ENCODE data around the gene TTC27. TPM values are rescaled to one million over a fixed set of nuclear protein-coding genes. Genes with fewer than 3 reads are reported as not detected.
"Not testable (repeated sequence)": the region's sequence is repeated elsewhere in the genome, so short reads cannot be mapped to it uniquely, and the experiment has no call there.

The TTC27 gene
- total RNA-seq, 1 donor from 2014 or later = 44.9 TPM

- intact Hi-C loops (cut with micrococcal nuclease) = no loop called here
- H3K4me3 Mint-ChIP-seq (ENCODE audit: low read depth) = no peak overlapping the region
- H3K9me3 Mint-ChIP-seq = no peaks in the 10 kb centered on the region
- no peak overlapping the region for H3K27ac Mint-ChIP-seq
- no peak for DNase-seq (ENCODE audit: low spot score)
- H3K4me1 Mint-ChIP-seq (ENCODE audit: low read depth) = peaks cover 14% of the 10 kb centered on the region
- peaks cover 62% of the 10 kb centered on the region for H3K36me3 Mint-ChIP-seq (ENCODE audit: low read depth)
- H3K27me3 Mint-ChIP-seq (ENCODE audit: low read depth) = no peaks in the 10 kb centered on the region
Measured at GRCh38 chr2:32752205-32752604, 124.4 kb downstream of the TTC27 start.

- intact Hi-C loops (cut with micrococcal nuclease) = no loop called here
- H3K4me1 Mint-ChIP-seq (ENCODE audit: low read depth) = peaks cover 17% of the 10 kb centered on the region
- no peaks in the 10 kb centered on the region for H3K27me3 Mint-ChIP-seq (ENCODE audit: low read depth)
- DNase-seq (ENCODE audit: low spot score) = no peak
- peaks cover 60% of the 10 kb centered on the region for H3K36me3 Mint-ChIP-seq (ENCODE audit: low read depth)
- H3K4me3 Mint-ChIP-seq (ENCODE audit: low read depth) = no peak overlapping the region
- no peaks in the 10 kb centered on the region for H3K9me3 Mint-ChIP-seq
- H3K27ac Mint-ChIP-seq = no peak overlapping the region
Measured at GRCh38 chr2:32752952-32753351, 125.1 kb downstream of the TTC27 start.

DNA sequence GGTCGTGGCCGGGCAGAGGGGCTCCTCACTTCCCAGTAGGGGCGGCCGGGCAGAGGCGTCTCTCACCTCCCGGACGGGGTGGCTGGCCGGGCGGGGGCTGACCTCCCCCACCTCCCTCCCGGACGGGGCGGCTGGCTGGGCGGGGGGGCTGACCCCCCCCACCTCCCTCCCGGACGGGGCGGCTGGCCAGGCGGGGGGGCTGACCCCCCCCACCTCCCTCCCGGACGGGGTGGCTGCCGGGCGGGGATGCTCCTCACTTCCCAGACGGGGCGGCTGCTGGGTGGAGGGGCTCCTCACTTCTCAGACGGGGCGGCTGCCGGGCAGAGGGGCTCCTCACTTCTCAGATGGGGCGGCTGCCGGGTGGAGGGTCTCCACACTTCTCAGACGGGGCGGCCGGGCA lies 126.8 kb downstream of the TTC27 start:
- H3K27me3 Mint-ChIP-seq (ENCODE audit: low read depth); H3K9me3 Mint-ChIP-seq; intact Hi-C loops (cut with micrococcal nuclease); H3K27ac Mint-ChIP-seq; DNase-seq (ENCODE audit: low spot score); H3K4me3 Mint-ChIP-seq (ENCODE audit: low read depth): not testable (repeated sequence)
- H3K4me1 Mint-ChIP-seq (ENCODE audit: low read depth) = peaks cover 17% of the 10 kb centered on the region
- H3K36me3 Mint-ChIP-seq (ENCODE audit: low read depth) = peaks cover 54% of the 10 kb centered on the region

- DNase-seq (ENCODE audit: low spot score) = no peak
- Mint-ChIP-seq H3K36me3 (ENCODE audit: low read depth) (peaks cover 52% of the 10 kb centered on the region), H3K4me3 (ENCODE audit: low read depth) (peak overlapping the region; percentile 60), H3K27ac (peak overlapping the region; percentile 64), H3K4me1 (ENCODE audit: low read depth) (peaks cover 18% of the 10 kb centered on the region), H3K27me3 (ENCODE audit: low read depth) (no peaks in the 10 kb centered on the region), H3K9me3 (no peaks in the 10 kb centered on the region)
- intact Hi-C loops (cut with micrococcal nuclease) = no loop called here
Measured at GRCh38 chr2:32755666-32756065, 127.8 kb downstream of the TTC27 start.

- no peaks in the 10 kb centered on the region for H3K9me3 Mint-ChIP-seq
- H3K27me3 Mint-ChIP-seq (ENCODE audit: low read depth) = no peaks in the 10 kb centered on the region
- intact Hi-C loops (cut with micrococcal nuclease) = no loop called here
- peak overlapping the region; percentile 64 for H3K27ac Mint-ChIP-seq
- peak overlapping the region; percentile 60 for H3K4me3 Mint-ChIP-seq (ENCODE audit: low read depth)
- no peak for DNase-seq (ENCODE audit: low spot score)
- H3K36me3 Mint-ChIP-seq (ENCODE audit: low read depth) = peaks cover 52% of the 10 kb centered on the region
- peaks cover 18% of the 10 kb centered on the region for H3K4me1 Mint-ChIP-seq (ENCODE audit: low read depth)
Measured at GRCh38 chr2:32756074-32756727, 128.4 kb downstream of the TTC27 start.

GRCh38 chr2:32758232-32758631 lies 130.4 kb downstream of the TTC27 start:
- no peaks in the 10 kb centered on the region for H3K9me3 Mint-ChIP-seq
- H3K27ac Mint-ChIP-seq = no peak overlapping the region
- intact Hi-C loops (cut with micrococcal nuclease) = no loop called here
- no peak for DNase-seq (ENCODE audit: low spot score)
- H3K4me3 Mint-ChIP-seq (ENCODE audit: low read depth) = no peak overlapping the region
- H3K27me3 Mint-ChIP-seq (ENCODE audit: low read depth) = no peaks in the 10 kb centered on the region
- peaks cover 18% of the 10 kb centered on the region for H3K4me1 Mint-ChIP-seq (ENCODE audit: low read depth)
- H3K36me3 Mint-ChIP-seq (ENCODE audit: low read depth) = peaks cover 45% of the 10 kb centered on the region

- Mint-ChIP-seq H3K27me3 (ENCODE audit: low read depth) (no peaks in the 10 kb centered on the region), H3K4me1 (ENCODE audit: low read depth) (peaks cover 22% of the 10 kb centered on the region)
- intact Hi-C loops (cut with micrococcal nuclease) = no loop called here
Measured at GRCh38 chr2:32760628-32761027, 132.8 kb downstream of the TTC27 start.

DNA sequence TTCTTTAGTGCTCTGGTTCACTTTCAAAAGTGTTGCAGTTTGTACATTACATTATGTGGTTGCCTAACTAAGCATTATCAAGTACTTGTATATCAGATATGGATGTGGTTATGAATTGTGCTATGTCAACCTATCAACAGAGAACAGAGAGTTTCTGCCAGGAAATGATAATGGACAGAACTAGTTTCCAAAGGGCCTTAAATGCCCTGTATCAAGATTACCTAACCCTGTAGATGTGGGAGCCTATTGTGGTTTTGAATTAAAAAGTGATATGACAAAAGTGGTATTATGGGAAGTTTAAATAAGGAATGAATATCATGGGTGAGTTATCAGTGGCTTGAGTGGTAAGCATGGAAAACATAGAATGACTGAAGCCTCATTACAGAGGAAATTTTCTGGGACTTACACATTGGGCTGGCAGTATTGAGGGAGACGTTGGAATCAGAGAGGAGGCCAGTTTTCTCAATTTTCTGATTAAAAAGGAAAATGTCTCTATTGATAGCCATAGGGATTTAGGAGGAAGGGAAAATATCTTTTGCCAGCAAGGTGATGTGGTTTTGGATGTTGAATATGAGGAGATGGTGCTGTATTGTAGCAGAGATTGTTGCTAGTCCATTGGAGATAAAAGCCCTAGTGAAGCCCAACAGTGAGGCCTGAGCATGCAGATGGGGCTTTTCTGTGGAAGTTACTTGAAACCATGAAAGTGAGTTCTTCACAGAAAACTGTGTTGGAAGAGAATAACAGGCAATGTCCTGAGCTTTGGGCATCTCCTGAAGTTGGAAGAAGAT lies 140.7 kb downstream of the TTC27 start:
- Mint-ChIP-seq H3K27me3 (ENCODE audit: low read depth) (no peaks in the 10 kb centered on the region), H3K9me3 (no peaks in the 10 kb centered on the region), H3K36me3 (ENCODE audit: low read depth) (peaks cover 8% of the 10 kb centered on the region), H3K27ac (no peak overlapping the region), H3K4me1 (ENCODE audit: low read depth) (peaks cover 17% of the 10 kb centered on the region), H3K4me3 (ENCODE audit: low read depth) (no peak overlapping the region)
- intact Hi-C loops (cut with micrococcal nuclease) = no loop called here
- no peak for DNase-seq (ENCODE audit: low spot score)

More at GRCh38 chr2:32760628-32761027, 132.8 kb downstream of the TTC27 start:
- Mint-ChIP-seq H3K27ac (no peak overlapping the region), H3K4me3 (ENCODE audit: low read depth) (no peak overlapping the region), H3K36me3 (ENCODE audit: low read depth) (peaks cover 44% of the 10 kb centered on the region), H3K9me3 (no peaks in the 10 kb centered on the region)
- no peak for DNase-seq (ENCODE audit: low spot score)

GRCh38 chr2:32770360-32770759 lies 142.5 kb downstream of the TTC27 start:
- Mint-ChIP-seq H3K9me3 (no peaks in the 10 kb centered on the region), H3K4me1 (ENCODE audit: low read depth) (peaks cover 14% of the 10 kb centered on the region), H3K27me3 (ENCODE audit: low read depth) (no peaks in the 10 kb centered on the region), H3K36me3 (ENCODE audit: low read depth) (peaks cover 2% of the 10 kb centered on the region), H3K27ac (no peak overlapping the region), H3K4me3 (ENCODE audit: low read depth) (no peak overlapping the region)
- intact Hi-C loops (cut with micrococcal nuclease) = loop anchor here (5.0 to 10.0 kb wide), 3 partner anchors 174 to 812 kb away; partner anchors contain the start of gene LTBP1
- DNase-seq (ENCODE audit: low spot score) = no peak

- Mint-ChIP-seq H3K27ac (no peak overlapping the region), H3K9me3 (no peaks in the 10 kb centered on the region), H3K27me3 (ENCODE audit: low read depth) (no peaks in the 10 kb centered on the region), H3K4me3 (ENCODE audit: low read depth) (no peak overlapping the region), H3K36me3 (ENCODE audit: low read depth) (no peaks in the 10 kb centered on the region), H3K4me1 (ENCODE audit: low read depth) (peaks cover 20% of the 10 kb centered on the region)
- intact Hi-C loops (cut with micrococcal nuclease) = loop anchor here (5.0 to 10.0 kb wide), 3 partner anchors 172 to 809 kb away; partner anchors contain the start of gene LTBP1
- DNase-seq (ENCODE audit: low spot score) = no peak
Measured at GRCh38 chr2:32772638-32773447, 145.0 kb downstream of the TTC27 start.

GRCh38 chr2:32773448-32773808 lies 145.6 kb downstream of the TTC27 start:
- H3K27ac Mint-ChIP-seq = no peak overlapping the region
- H3K27me3 Mint-ChIP-seq (ENCODE audit: low read depth) = no peaks in the 10 kb centered on the region
- no peaks in the 10 kb centered on the region for H3K9me3 Mint-ChIP-seq
- no peak for DNase-seq (ENCODE audit: low spot score)
- H3K4me1 Mint-ChIP-seq (ENCODE audit: low read depth) = peaks cover 20% of the 10 kb centered on the region
- H3K36me3 Mint-ChIP-seq (ENCODE audit: low read depth) = peaks cover 3% of the 10 kb centered on the region
- intact Hi-C loops (cut with micrococcal nuclease) = loop anchor here (5.0 to 10.0 kb wide), 3 partner anchors 171 to 809 kb away; partner anchors contain the start of gene LTBP1
- H3K4me3 Mint-ChIP-seq (ENCODE audit: low read depth) = no peak overlapping the region

- H3K36me3 Mint-ChIP-seq (ENCODE audit: low read depth) = peaks cover 16% of the 10 kb centered on the region
- H3K4me1 Mint-ChIP-seq (ENCODE audit: low read depth) = peaks cover 16% of the 10 kb centered on the region
- H3K27ac Mint-ChIP-seq = no peak overlapping the region
- H3K27me3 Mint-ChIP-seq (ENCODE audit: low read depth) = no peaks in the 10 kb centered on the region
- intact Hi-C loops (cut with micrococcal nuclease) = loop anchor here (10.0 kb wide), 1 partner anchor 169 kb away; the partner anchor contains the start of gene LTBP1
- no peak overlapping the region for H3K4me3 Mint-ChIP-seq (ENCODE audit: low read depth)
- H3K9me3 Mint-ChIP-seq = no peaks in the 10 kb centered on the region
- no peak for DNase-seq (ENCODE audit: low spot score)
Measured at GRCh38 chr2:32775954-32776353, 148.1 kb downstream of the TTC27 start.

All from activated T-helper 2 cell treated with anti-CD3 and anti-CD28 coated beads, Interferon-gamma antibody, Interleukin-2, Interleukin-4, amounts not matched to agents 10 μg/mL and 5 μg/mL and 100 μg/mL, durations not matched to agents 14 hours and 24 hours and 36 hours (primary cell).